ENCODE results near the gene CCR2.

CCR2 gene

DNA sequence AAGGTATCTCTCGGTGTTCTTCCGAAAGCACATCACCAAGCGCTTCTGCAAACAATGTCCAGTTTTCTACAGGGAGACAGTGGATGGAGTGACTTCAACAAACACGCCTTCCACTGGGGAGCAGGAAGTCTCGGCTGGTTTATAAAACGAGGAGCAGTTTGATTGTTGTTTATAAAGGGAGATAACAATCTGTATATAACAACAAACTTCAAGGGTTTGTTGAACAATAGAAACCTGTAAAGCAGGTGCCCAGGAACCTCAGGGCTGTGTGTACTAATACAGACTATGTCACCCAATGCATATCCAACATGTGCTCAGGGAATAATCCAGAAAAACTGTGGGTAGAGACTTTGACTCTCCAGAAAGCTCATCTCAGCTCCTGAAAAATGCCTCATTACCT lies 4.6 kb downstream of the CCR2 start:
- POLR2A ChIA-PET = no interaction called here
- CTCF ChIA-PET = no interaction called here
- TF ChIP-seq, protein P1, sequence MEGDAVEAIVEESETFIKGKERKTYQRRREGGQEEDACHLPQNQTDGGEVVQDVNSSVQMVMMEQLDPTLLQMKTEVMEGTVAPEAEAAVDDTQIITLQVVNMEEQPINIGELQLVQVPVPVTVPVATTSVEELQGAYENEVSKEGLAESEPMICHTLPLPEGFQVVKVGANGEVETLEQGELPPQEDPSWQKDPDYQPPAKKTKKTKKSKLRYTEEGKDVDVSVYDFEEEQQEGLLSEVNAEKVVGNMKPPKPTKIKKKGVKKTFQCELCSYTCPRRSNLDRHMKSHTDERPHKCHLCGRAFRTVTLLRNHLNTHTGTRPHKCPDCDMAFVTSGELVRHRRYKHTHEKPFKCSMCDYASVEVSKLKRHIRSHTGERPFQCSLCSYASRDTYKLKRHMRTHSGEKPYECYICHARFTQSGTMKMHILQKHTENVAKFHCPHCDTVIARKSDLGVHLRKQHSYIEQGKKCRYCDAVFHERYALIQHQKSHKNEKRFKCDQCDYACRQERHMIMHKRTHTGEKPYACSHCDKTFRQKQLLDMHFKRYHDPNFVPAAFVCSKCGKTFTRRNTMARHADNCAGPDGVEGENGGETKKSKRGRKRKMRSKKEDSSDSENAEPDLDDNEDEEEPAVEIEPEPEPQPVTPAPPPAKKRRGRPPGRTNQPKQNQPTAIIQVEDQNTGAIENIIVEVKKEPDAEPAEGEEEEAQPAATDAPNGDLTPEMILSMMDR (IDR thresholded peaks at IDR 0.05; ENCODE audit: insufficient read depth, low read length, missing control alignments) = no peak
- H3K4me3 ChIP-seq (ENCODE audit: low read depth, low read length) = no peak overlapping the region
- DNase-seq (ENCODE audit: low read depth, low spot score) = no peak

DNA sequence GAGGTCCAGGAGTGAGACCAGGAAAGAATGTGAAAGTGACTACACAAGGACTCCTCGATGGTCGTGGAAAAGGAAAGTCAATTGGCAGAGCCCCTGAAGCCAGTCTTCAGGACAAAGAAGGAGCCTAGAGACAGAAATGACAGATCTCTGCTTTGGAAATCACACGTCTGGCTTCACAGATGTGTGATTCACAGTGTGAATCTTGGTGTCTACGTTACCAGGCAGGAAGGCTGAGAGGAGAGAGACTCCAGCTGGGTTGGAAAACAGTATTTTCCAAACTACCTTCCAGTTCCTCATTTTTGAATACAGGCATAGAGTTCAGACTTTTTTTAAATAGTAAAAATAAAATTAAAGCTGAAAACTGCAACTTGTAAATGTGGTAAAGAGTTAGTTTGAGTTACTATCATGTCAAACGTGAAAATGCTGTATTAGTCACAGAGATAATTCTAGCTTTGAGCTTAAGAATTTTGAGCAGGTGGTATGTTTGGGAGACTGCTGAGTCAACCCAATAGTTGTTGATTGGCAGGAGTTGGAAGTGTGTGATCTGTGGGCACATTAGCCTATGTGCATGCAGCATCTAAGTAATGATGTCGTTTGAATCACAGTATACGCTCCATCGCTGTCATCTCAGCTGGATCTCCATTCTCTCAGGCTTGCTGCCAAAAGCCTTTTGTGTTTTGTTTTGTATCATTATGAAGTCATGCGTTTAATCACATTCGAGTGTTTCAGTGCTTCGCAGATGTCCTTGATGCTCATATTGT lies 6.0 kb downstream of the CCR2 start:
- TF ChIP-seq, protein P1 (IDR thresholded peaks at IDR 0.05; ENCODE audit: insufficient read depth, low read length, missing control alignments) = no peak
- POLR2A ChIA-PET = no interaction called here
- CTCF ChIA-PET = interaction anchor here (1.1 to 3.0 kb wide), 3 partner anchors 12 to 281 kb away, joined by 3 to 9 read pairs (median 3); partner anchors contain the start of gene CCR5
- no peak for DNase-seq (ENCODE audit: low read depth, low spot score)
- H3K4me3 ChIP-seq (ENCODE audit: low read depth, low read length) = no peak overlapping the region

DNA sequence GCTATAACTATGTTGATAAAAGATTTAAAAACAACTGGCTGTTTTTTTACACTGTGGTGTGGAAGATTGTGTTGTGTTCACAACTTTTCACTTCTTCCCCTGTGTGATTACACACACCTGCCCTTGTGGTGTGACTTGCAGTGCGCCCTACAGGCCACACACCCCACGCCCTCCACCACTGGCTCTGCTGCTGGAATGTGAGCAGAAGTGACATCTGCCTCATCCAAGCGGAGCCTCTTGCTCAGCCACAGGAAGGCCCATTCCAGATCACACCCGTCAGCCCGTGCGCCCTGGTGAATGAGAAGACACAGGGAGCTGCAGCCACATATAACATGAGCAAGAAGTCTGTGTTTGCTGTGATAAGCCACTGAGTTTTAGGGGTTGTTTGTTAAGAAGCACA lies 7.0 kb downstream of the CCR2 start:
- CTCF ChIA-PET = interaction anchor here (3.0 kb wide), 1 partner anchor 11 kb away, joined by 9 read pairs; the partner anchor contains the start of gene CCR5
- POLR2A ChIA-PET = no interaction called here
- no peak overlapping the region for H3K4me3 ChIP-seq (ENCODE audit: low read depth, low read length)
- TF ChIP-seq, protein P1 (IDR thresholded peaks at IDR 0.05; ENCODE audit: insufficient read depth, low read length, missing control alignments) = no peak
- no peak for DNase-seq (ENCODE audit: low read depth, low spot score)

DNA sequence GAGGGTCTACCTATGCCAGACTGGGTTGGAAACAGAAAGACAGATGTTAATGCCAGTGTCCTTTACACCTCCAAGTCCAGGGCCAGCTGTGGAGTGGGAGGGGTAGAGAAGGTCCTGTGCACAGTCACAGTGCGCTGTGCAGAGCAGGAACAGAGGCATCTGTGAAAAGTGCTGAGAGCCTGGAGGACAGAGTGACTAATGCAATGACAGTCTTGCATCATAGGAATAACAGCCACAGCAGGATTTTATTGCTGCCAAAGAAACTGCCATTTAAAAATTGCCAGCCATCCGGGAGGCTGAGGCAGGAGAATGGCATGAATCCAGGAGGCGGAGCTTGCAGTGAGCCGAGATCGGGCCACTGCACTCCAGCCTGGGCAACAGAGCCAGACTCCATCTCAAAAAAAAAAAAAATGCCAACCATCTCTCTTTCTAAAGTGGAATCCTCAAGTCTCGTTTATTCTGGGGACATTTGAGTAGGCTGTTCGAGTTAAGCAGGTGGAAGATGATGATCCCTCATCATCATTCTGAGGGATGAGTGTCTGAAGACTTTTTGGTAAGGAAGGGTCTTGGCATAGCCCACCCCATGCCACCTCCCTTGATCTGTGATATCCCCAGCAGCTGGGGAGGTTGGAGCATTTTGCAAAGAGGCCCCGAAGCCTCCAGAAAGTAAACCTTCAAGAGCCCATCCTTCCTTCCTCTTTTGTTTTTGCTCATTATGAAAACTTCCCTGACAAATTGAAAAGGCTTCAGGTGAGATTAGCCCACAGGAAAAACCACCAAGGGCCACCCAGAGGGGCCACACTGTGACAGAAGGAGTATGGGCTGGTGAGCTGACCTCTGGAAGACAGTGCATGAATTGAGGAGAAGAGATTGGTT lies 7.7 kb downstream of the CCR2 start:
- TF ChIP-seq, protein P1 (IDR thresholded peaks at IDR 0.05; ENCODE audit: insufficient read depth, low read length, missing control alignments) = no peak
- H3K4me3 ChIP-seq (ENCODE audit: low read depth, low read length) = no peak overlapping the region
- no peak for DNase-seq (ENCODE audit: low read depth, low spot score)
- ChIA-PET CTCF (interaction anchor here (3.0 kb wide), 1 partner anchor 10 kb away, joined by 9 read pairs; the partner anchor contains the start of gene CCR5), POLR2A (no interaction called here)

DNA sequence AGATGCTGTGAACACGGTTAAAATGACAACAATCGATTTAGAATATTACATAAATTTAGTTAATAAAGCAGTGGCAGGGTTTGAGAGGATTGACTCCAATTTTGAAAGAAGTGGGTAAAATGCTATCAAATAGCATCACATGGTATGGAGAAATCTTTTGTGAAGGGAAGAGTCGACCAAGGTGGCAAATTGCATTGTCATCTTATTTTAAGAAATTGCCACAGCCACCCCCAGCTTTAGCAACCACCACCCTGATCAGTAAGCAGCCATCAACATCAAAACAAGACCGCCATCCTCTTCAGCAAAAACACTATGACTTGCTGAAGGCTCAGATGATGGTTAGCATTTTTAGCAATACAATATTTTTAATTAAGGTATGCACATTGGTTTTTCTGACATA lies 11.1 kb downstream of the CCR2 start:
- POLR2A ChIA-PET = no interaction called here
- TF ChIP-seq, protein P1 (IDR thresholded peaks at IDR 0.05; ENCODE audit: insufficient read depth, low read length, missing control alignments) = no peak
- H3K4me3 ChIP-seq (ENCODE audit: low read depth, low read length) = no peak overlapping the region
- DNase-seq (ENCODE audit: low read depth, low spot score) = no peak
- CTCF ChIA-PET = no interaction called here

Data from AG04449 (cell line).